Measurements from ENCODE around the gene HSD11B1L. TPM values are rescaled to one million over a fixed set of nuclear protein-coding genes. Genes with fewer than 3 reads are reported as not detected.

Gene HSD11B1L
- total RNA-seq, 1 experiment from 2014 or later, result 6.0 TPM

DNA sequence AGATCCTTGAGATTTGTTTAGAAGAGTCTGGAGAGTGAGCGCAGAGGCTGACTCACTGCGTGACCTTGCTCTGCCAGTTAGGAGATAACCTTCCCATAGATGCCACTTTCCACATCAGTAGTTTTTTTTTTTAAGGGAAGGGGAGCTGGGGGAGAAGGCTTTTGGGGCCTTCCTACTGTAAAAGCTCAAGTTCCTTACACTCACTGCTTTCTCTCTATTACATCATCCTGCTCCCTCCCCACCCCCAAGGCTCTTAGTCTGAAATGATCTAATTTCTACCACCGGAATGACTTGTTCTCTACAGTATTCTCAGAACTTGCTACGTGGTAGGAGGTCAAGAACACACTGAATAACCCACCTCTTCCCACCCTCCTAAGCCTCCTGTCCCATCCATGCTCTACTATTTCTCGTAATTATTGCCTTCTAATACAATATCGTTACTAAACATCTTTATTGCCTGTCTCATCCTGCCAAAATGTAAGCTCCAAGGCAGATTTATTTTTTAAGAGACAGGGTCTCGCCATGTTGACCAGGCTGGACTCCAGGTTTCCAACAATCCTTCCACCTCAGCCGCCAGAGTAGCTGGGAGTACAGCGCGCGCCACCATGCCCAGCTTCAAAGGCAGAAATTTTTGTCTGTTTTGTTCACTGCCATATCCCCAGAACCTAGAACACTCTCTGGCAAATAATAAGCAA lies 37.9 kb downstream of the HSD11B1L start:
- TSS peak; percentile 76 for BruUV-seq (replicated peaks)
- in situ Hi-C loops (cut with HindIII; ENCODE audit: low pct_unique_long_range_greater_than_20kb, low sequenced_read_pairs), result no loop called here

More for the DNA sequence above, 37.9 kb downstream of the HSD11B1L start:
- Histone ChIP-seq H3K9me3 (ENCODE audit: control insufficient read depth, insufficient read depth, low read depth, low read length) (no peaks in the 10 kb centered on the region), H3K27ac (ENCODE audit: low read length) (peak overlapping the region; percentile 96), H3K27me3 (ENCODE audit: control insufficient read depth, insufficient read depth, low read length) (no peaks in the 10 kb centered on the region), H3K4me1 (ENCODE audit: control insufficient read depth, insufficient read depth, low read length) (peaks cover 8% of the 10 kb centered on the region; the same call in 1 of the 2 replicates), H3K4me3 (ENCODE audit: low read depth in 2 of 2, low read length in 2 of 2) (peak overlapping the region; percentile 96 to 98), H3K36me3 (ENCODE audit: control insufficient read depth, insufficient read depth, low read length) (peaks cover 3% of the 10 kb centered on the region; the same call in 1 of the 2 replicates)
- no peak for TF ChIP-seq CTCF (IDR thresholded peaks at IDR 0.05)
- TF ChIP-seq TCF7L2 (IDR thresholded peaks at IDR 0.05; ENCODE audit: low read depth, low read length), result no peak
- no peak for TF ChIP-seq SIN3A (IDR thresholded peaks at IDR 0.05; ENCODE audit: borderline replicate concordance, insufficient read depth, low read depth, low read length)
- no peak for TF ChIP-seq REST (IDR thresholded peaks at IDR 0.05; ENCODE audit: insufficient read depth in 1 of 2, low read depth in 2 of 2, low read length in 1 of 2)
- TF ChIP-seq POLR2AphosphoS5 (IDR thresholded peaks at IDR 0.05; ENCODE audit: low read depth, low read length), result no peak; the same call in 1 of the 2 replicates
- DNase-seq (ENCODE audit: low read depth, low spot score) (peak; percentile 43), ATAC-seq (no peak)
- intact Hi-C loops (cut with micrococcal nuclease; ENCODE audit: unreplicated experiment), result no loop called here
- CTCF ChIA-PET, result interaction anchor here (0.6 kb wide), 1 partner anchor 9 kb away, joined by 6 read pairs; no protein-coding TSS in a partner anchor
- POLR2A ChIA-PET, result interaction anchor here (0.6 kb wide), 2 partner anchors 53 to 106 kb away, joined by 3 read pairs; no protein-coding TSS in a partner anchor
